Neural progenitor cell (in vitro differentiated cells): ENCODE data around the gene SLC6A7. TPM values are rescaled to one million over a fixed set of nuclear protein-coding genes. Genes with fewer than 3 reads are reported as not detected.
A peak's percentile ranks its signal among the peaks of the same experiment; 100 is the strongest.

ENCODE experiments used
- DNase-seq: peaks from one replicate; pipeline ENCODE4 v3.0.0-alpha.2; 2016; ENCODE audit warnings: low spot score
- H2AFZ ChIP-seq: fragments of 200-600 bp; sonication (generic); replicated peaks from 2 replicates; pipeline ENCODE4 v1.6.1; 2016; ENCODE audit warnings: antibody characterized with exemption
- H3F3A ChIP-seq: fragments of 200-600 bp; sonication (generic); 2 replicates; pipeline ENCODE4 v1.6.1; 2016; ENCODE audit warnings: antibody characterized with exemption, low read depth
- H3K27ac ChIP-seq: fragments of 200-600 bp; sonication (generic); 2 replicates; pipeline ENCODE4 v1.5.1; 2016; ENCODE audit warnings: mild to moderate bottlenecking
- H3K27me3 ChIP-seq: fragments of 200-600 bp; sonication (generic); 2 replicates; pipeline ENCODE4 v1.6.1; 2016; ENCODE audit warnings: mild to moderate bottlenecking, moderate library complexity
- H3K36me3 ChIP-seq: fragments of 200-600 bp; sonication (generic); 2 replicates; pipeline ENCODE4 v1.5.1; 2016
- H3K4me1 ChIP-seq: fragments of 200-600 bp; sonication (generic); 2 replicates; pipeline ENCODE4 v1.6.1; 2016; ENCODE audit warnings: mixed run types
- H3K4me2 ChIP-seq: fragments of 200-600 bp; sonication (generic); 2 replicates; pipeline ENCODE4 v1.6.1; 2016
- H3K4me3 ChIP-seq: fragments of 200-600 bp; sonication (generic); 2 replicates; pipeline ENCODE4 v1.5.1; 2016
- H3K79me2 ChIP-seq: fragments of 200-600 bp; sonication (generic); 2 replicates; pipeline ENCODE4 v1.6.1; 2016; ENCODE audit warnings: low read depth
- H3K9ac ChIP-seq: fragments of 200-600 bp; sonication (generic); 2 replicates; pipeline ENCODE4 v1.6.1; 2016
- H3K9me3 ChIP-seq: fragments of 200-600 bp; sonication (generic); 2 replicates; pipeline ENCODE4 v1.5.1; 2016; ENCODE audit warnings: low read depth
- H4K20me1 ChIP-seq: fragments of 200-600 bp; sonication (generic); 2 replicates; pipeline ENCODE4 v1.6.1; 2016; ENCODE audit warnings: low read depth
- H3K27ac Mint-ChIP-seq: 3 replicates; pipeline ENCODE4 v1.8.0; 2021; ENCODE audit warnings: mixed read lengths
- H3K27me3 Mint-ChIP-seq: 2 replicates; pipeline ENCODE4 v1.8.0; 2022; ENCODE audit warnings: low read depth, mild to moderate bottlenecking, inconsistent platforms, moderate library complexity, mixed read lengths; ENCODE audit not compliant: insufficient read depth
- H3K36me3 Mint-ChIP-seq: 3 replicates; pipeline ENCODE4 v1.8.0; 2021; ENCODE audit warnings: mixed read lengths
- H3K4me1 Mint-ChIP-seq: 3 replicates; pipeline ENCODE4 v1.8.0; 2021; ENCODE audit warnings: mixed read lengths
- H3K4me3 Mint-ChIP-seq: 3 replicates; pipeline ENCODE4 v1.8.0; 2021; ENCODE audit warnings: mild to moderate bottlenecking, moderate library complexity, mixed read lengths
- H3K9me3 Mint-ChIP-seq: 3 replicates; pipeline ENCODE4 v1.8.0; 2020; ENCODE audit warnings: mixed read lengths
- CTCF ChIP-seq: fragments of 200-600 bp; sonication (generic); IDR thresholded peaks from 2 replicates; pipeline ENCODE4 v1.5.1; 2017; ENCODE audit warnings: antibody characterized with exemption, mild to moderate bottlenecking
- EZH2 ChIP-seq: fragments of 200-600 bp; sonication (generic); IDR thresholded peaks from 2 replicates; pipeline ENCODE4 v1.6.1; 2017; ENCODE audit warnings: antibody characterized with exemption, mild to moderate bottlenecking, moderate library complexity
- EZH2phosphoT487 ChIP-seq: fragments of 200-600 bp; sonication (generic); IDR thresholded peaks from 2 replicates; pipeline ENCODE4 v1.6.1; 2017; ENCODE audit warnings: antibody characterized with exemption
- total RNA-seq: library from RNA; depleted of rRNA; stranded (reverse); fragments of >200 nt; gene quantifications from 2 replicates; pipeline ENCODE4 v1.2.3, GENCODE V29; 2015; ENCODE audit warnings: low replicate concordance

The SLC6A7 gene
- total RNA-seq, 1 donor from 2014 or later: not detected

GRCh38 chr5:150153957-150154617, 35.8 kb upstream of the SLC6A7 start:
- H3K4me3 Mint-ChIP-seq: peak overlapping the region; percentile 76
- Histone ChIP-seq H2AFZ (no peak overlapping the region), H3F3A (peaks cover 9% of the 10 kb centered on the region), H3K9ac (no peak overlapping the region), H3K27ac (no peak overlapping the region), H3K4me1 (peaks cover 16% of the 10 kb centered on the region), H3K4me3 (no peak overlapping the region), H3K79me2 (no peaks in the 10 kb centered on the region), H3K9me3 (no peaks in the 10 kb centered on the region), H4K20me1 (no peaks in the 10 kb centered on the region), H3K36me3 (no peaks in the 10 kb centered on the region), H3K4me2 (peak overlapping the region; percentile 75), H3K27me3 (no peaks in the 10 kb centered on the region)
- H3K9me3 Mint-ChIP-seq: no peaks in the 10 kb centered on the region
- H3K27me3 Mint-ChIP-seq: peaks cover 19% of the 10 kb centered on the region
- H3K36me3 Mint-ChIP-seq: no peaks in the 10 kb centered on the region
- TF ChIP-seq EZH2 (no peak), CTCF (no peak), EZH2phosphoT487 (no peak)
- peaks cover 51% of the 10 kb centered on the region for H3K4me1 Mint-ChIP-seq
- DNase-seq: peak; percentile 48
- peak overlapping the region; percentile 87 for H3K27ac Mint-ChIP-seq

GRCh38 chr5:150154618-150155128, 35.2 kb upstream of the SLC6A7 start:
- H3K79me2 ChIP-seq: no peaks in the 10 kb centered on the region
- no peak overlapping the region for H3K9ac ChIP-seq
- H4K20me1 ChIP-seq: no peaks in the 10 kb centered on the region
- peak overlapping the region; percentile 75 for H3K4me2 ChIP-seq
- H2AFZ ChIP-seq: no peak overlapping the region
- peaks cover 16% of the 10 kb centered on the region for H3K4me1 ChIP-seq
- no peak overlapping the region for H3K27ac ChIP-seq
- H3K4me1 Mint-ChIP-seq: peaks cover 51% of the 10 kb centered on the region
- peak overlapping the region; percentile 81 for H3K4me3 Mint-ChIP-seq
- TF ChIP-seq CTCF: no peak
- no peak for TF ChIP-seq EZH2
- no peak for TF ChIP-seq EZH2phosphoT487
- no peaks in the 10 kb centered on the region for H3K36me3 ChIP-seq
- H3K27ac Mint-ChIP-seq: peak overlapping the region; percentile 87
- no peaks in the 10 kb centered on the region for H3K9me3 ChIP-seq
- H3F3A ChIP-seq: peaks cover 9% of the 10 kb centered on the region
- no peaks in the 10 kb centered on the region for H3K9me3 Mint-ChIP-seq
- no peak for DNase-seq
- peaks cover 19% of the 10 kb centered on the region for H3K27me3 Mint-ChIP-seq
- H3K27me3 ChIP-seq: no peaks in the 10 kb centered on the region
- peak overlapping the region; percentile 36 for H3K4me3 ChIP-seq
- H3K36me3 Mint-ChIP-seq: no peaks in the 10 kb centered on the region

- Histone ChIP-seq H3F3A (peaks cover 9% of the 10 kb centered on the region), H3K27me3 (no peaks in the 10 kb centered on the region), H3K36me3 (no peaks in the 10 kb centered on the region), H3K4me2 (peak within 1 kb of the TSS; percentile 75), H3K4me1 (peaks cover 16% of the 10 kb centered on the region), H3K9me3 (no peaks in the 10 kb centered on the region), H4K20me1 (no peaks in the 10 kb centered on the region), H3K4me3 (peak within 1 kb of the TSS; percentile 36), H3K27ac (no peak within 1 kb of the TSS), H3K9ac (no peak within 1 kb of the TSS), H2AFZ (peak within 1 kb of the TSS; percentile 66), H3K79me2 (no peaks in the 10 kb centered on the region)
- DNase-seq: peak; percentile 82
- TF ChIP-seq EZH2 (no peak), CTCF (no peak), EZH2phosphoT487 (no peak)
- Mint-ChIP-seq H3K4me3 (peak within 1 kb of the TSS; percentile 81), H3K27me3 (peaks cover 19% of the 10 kb centered on the region), H3K36me3 (no peaks in the 10 kb centered on the region), H3K9me3 (no peaks in the 10 kb centered on the region), H3K27ac (peak within 1 kb of the TSS; percentile 86), H3K4me1 (peaks cover 51% of the 10 kb centered on the region)
Observed at GRCh38 chr5:150155258-150156026, 34.4 kb upstream of the SLC6A7 start, which contains the start of gene PDGFRB. PDGFRB (minus strand) TSS chr5:150155845; CDS start chr5:150137047, 18,798 bp downstream.
